Astrocyte of the cerebellum (primary cell): Measurements from ENCODE around the gene TIAL1.

Experiments
- DNase-seq: peaks from one replicate; pipeline ENCODE4 v3.0.0-alpha.2; 2011; ENCODE audit warnings: low read depth
- H3K4me3 ChIP-seq: 2 replicates; pipeline ENCODE4 v1.5.1; 2011; ENCODE audit warnings: mild to moderate bottlenecking, low read depth, low read length, moderate library complexity
- in situ Hi-C: cut with HindIII; loops from 2 replicates; pipeline ENCODE4 v1.10.0; 2017; ENCODE audit warnings: low sequenced_read_pairs
- TF ChIP-seq, protein P1 (sequence below): IDR thresholded peaks from 2 replicates; pipeline ENCODE4 v1.5.1; 2012; ENCODE audit warnings: low read length, low read depth, moderate library complexity, mild to moderate bottlenecking; ENCODE audit errors: missing control alignments

TIAL1 gene

DNA sequence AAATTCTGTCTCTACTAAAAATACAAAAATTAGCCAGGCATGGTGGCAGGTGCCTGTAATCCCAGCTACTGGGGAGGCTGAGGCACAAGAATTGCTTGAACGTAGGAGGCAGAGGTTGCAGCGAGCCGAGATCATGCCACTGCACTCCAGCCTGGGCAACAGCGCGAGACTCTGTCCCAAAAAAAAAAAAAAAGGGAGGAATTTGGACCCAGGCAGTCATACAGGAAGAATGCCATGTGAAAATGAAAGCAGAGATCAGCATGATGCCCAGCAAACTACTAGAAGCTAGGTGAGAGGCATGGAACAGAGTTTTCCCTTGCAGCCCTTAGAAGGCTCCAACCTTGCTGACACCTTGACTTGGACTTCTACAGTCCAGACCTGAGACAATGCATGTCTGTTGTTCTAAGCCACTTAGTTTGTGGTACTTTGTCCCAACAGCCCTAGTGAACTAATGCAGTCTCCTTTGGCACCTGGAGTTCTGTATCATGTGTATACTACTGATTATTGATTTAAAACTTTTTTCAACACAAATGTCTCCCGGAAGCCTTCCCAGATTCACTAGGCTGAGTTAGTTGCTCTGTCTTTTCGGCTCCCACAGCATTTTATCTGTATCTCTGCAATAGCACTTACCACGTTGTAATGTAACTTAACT lies 44.2 kb upstream of the TIAL1 start:
- TF ChIP-seq, protein P1, sequence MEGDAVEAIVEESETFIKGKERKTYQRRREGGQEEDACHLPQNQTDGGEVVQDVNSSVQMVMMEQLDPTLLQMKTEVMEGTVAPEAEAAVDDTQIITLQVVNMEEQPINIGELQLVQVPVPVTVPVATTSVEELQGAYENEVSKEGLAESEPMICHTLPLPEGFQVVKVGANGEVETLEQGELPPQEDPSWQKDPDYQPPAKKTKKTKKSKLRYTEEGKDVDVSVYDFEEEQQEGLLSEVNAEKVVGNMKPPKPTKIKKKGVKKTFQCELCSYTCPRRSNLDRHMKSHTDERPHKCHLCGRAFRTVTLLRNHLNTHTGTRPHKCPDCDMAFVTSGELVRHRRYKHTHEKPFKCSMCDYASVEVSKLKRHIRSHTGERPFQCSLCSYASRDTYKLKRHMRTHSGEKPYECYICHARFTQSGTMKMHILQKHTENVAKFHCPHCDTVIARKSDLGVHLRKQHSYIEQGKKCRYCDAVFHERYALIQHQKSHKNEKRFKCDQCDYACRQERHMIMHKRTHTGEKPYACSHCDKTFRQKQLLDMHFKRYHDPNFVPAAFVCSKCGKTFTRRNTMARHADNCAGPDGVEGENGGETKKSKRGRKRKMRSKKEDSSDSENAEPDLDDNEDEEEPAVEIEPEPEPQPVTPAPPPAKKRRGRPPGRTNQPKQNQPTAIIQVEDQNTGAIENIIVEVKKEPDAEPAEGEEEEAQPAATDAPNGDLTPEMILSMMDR = no peak
- DNase-seq = no peak
- H3K4me3 ChIP-seq = no peak overlapping the region
- in situ Hi-C loops = no loop called here

DNA sequence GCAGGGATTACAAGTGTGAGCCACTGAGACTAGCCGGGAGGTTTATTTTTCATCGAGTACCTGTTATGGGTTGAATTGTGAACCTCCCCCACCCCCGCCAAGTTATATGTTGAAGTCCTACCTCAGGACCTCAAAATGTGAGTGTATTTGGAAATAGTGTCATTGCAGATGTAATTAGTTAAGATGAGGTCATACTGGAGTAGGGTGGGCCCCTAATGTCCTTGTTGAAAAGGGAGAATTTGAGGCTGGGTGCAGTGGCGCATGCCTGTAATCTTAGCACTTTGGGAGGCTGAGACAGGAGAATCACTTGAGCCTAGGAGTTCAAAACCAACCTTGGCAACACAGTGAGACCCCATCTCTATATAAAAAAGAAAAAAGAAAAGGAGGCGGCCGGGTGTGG lies 43.6 kb upstream of the TIAL1 start:
- no peak overlapping the region for H3K4me3 ChIP-seq
- in situ Hi-C loops = no loop called here
- TF ChIP-seq, protein P1 = no peak
- DNase-seq = no peak

DNA sequence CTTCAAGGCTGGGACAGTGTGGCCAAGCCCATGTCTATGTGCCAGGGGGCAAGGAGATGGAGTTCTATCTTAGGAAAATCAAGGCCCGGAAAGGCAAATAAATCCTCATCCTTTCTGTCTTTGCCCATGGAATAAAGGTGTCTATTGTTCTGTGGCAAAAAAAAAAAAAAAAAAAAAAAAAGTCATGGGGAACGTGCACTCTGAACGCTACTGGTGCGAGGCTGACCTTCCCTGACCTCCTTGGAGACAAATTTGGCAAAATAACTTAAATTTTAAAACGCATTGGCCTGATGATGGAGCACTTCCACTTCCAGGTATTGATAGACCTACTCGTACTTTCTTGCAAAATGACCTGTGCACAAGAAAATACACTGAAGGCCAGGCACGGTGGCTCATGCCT lies 42.2 kb upstream of the TIAL1 start:
- no peak for DNase-seq
- in situ Hi-C loops = no loop called here
- TF ChIP-seq, protein P1 = no peak
- H3K4me3 ChIP-seq = no peak overlapping the region

DNA sequence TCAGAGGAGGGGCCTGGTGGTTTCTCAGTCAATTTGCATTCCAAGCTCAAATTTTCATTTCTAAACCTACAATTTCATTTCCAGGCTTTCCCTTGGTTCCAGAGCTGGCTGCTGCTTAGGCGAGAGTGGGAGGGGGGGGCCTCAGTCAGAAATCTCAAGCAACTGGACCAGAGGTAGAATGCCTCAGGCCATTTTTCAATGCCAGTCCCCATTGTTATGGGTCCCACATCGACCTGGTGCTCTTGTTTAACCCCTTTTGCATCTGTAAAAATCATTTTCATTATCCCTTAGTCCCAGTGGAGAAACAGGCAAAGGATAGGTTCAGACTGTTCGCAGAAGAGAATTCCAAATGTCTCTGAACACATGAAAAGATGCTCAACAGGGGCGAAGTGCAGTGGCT lies 40.9 kb upstream of the TIAL1 start:
- TF ChIP-seq, protein P1 = no peak
- in situ Hi-C loops = no loop called here
- H3K4me3 ChIP-seq = no peak overlapping the region
- DNase-seq = no peak

DNA sequence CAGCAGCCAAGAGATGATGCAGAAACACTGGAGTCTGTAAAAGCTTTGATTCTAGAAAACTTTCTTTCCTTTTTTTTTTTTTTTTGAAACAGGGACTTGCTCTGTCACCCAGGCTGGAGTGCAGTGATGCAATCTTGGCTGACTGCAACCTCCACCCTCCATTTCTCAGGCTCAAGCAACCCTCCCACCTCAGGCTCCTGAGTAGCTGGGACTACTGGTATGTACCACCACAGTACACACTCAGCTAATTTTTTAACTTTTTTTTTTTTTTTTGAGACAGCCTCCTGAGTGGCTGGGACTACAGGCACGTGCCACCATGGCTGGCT lies 37.4 kb upstream of the TIAL1 start:
- in situ Hi-C loops = no loop called here
- DNase-seq = no peak
- TF ChIP-seq, protein P1 = no peak
- no peak overlapping the region for H3K4me3 ChIP-seq

DNA sequence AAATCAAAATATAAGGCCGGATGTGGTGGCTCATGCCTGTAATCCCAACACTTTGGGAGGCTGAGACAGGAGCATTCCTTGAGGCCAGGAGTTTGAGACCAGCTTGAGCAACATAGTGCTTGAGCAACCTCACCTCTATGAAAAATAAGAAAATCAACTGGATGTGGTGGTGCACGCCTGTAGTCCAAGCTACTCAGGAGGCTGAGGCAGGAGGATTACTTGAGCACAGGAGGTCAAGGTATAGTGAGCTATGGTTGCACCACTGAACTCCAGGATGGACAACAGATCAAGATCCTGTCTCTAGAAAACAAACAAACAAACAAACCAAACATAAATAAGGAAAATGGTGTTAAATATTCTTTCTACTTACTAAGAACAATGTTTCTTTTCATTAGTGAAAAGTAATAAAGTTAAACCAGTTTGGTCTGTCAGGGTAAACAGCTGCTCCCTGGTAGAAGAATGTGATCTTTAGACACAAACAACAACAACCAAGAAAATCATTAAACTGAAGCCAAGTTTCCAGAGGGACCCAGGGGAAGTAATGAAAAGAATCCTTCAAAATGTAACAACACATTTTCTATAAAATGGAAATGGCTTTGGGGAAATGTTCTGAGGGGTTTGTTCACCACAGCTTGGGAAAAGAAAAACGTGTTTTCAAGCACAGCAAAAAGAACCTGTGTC lies 36.9 kb upstream of the TIAL1 start:
- TF ChIP-seq, protein P1 = no peak
- in situ Hi-C loops = no loop called here
- DNase-seq = no peak
- H3K4me3 ChIP-seq = no peak overlapping the region
